Effector CD8-positive, alpha-beta T cell (primary cell): ENCODE measurements around the gene IRX6.

Source experiments
- DNase-seq: peaks from one replicate; lab custom pipeline; 2025; lab: John Stamatoyannopoulos, UW

Gene IRX6

DNA sequence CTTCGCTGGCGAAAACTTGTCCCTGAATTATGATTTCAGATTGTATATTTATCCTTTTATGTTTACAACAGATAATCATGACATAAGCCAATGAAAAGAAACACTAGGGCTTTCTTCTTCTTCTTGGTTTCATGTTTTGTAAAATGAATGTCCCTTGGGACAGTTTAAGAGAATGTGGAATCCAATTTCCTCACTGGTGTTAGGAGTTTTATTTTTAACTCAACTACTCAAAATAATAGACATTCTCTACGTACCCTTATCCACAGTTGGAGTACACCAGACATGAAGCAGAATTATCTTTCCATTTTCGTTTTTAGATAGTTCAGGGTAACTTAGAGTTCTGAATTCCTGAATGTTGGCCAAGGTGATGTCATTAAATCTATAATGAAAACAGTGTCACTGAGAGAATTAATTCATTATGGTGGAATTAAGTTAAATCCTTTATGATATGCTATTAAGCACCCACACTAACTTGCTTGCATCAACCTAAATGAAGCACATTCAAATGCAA, 43.4 kb downstream of the IRX6 start:
- DNase-seq, result no peak

DNA sequence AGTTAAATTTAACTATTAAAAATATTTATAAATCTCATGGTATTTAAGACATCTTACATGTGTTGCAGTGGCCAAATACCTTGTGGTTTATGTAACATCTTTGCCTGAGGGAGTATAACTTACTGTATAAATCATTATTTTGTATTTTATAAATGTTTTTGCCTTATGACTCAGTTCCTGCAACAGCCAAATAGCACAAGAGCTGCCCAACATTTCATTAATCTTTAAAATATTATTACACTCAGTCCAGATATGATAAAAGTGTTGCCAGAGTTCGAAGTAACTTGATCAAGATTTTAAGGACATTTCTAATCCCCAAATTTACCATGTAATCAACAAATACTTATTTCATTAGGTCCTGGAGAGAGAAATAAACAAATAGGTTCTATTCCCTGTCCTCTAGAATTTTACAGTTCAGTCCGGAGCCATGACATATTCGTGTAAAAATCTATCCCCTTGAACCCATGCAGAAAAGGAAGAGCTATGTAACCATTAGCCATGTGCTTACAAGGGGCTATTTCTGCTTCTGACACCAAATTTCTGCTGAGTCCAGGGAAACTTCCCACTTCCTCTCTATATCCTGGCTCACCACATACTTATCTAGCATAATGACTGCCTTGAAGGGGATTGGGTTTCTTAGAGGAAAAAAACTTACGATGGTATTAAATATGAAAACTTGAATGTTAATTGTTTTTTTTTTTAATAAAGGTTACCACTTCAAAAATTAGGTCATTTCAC, 44.0 kb downstream of the IRX6 start:
- DNase-seq, result no peak

DNA sequence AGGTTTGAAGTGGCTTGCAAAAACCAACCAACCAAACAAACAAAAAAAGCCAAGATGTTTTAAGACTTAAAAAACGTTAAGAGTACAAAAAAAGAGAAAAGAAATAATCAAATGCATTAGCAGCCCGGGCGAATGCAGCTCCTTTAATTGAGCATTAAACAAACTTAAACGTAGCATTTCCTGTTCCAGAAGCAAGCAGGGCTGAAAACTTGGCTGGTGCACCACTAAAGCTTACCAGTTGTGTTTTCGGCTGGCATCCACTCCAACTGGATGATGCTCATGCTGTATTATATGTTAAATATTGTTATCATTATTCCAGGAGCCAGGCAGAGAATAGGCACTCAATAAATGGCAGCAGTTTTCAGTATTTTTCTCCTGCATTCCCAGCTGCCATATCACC, 45.1 kb downstream of the IRX6 start:
- no peak for DNase-seq

DNA sequence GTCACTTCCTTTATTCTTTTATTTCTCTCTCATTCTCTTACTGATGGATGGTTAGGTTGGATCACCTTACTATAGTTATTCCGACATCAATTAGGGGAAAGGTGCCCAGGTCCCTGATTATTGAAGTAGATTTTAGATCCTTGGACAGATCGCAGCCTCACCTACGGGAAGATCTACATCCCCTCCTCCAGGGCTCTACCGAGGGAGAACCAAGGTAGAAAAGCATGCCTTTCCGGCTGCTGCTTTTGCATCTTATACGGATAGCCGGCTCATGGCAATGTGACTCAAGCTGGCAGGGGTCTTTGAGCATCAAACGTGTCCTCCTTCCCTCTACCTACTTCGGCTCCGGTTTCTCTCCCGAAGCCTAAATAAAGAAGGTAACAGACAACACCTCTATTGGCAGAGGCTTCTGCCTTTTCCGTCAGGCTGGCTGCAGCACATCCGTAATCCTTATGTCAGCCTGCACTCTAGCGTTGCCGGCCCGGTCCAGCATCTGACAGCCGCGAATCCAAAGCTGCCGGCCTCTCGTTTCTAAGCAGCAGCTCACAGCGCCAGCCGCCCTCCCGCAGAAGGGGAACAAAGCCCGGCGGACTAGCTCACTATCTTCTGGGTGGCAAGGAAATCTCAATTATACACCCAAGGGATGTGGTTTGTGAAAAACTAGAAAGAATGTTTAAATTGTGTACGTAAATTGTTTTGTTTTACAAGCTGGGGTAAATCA, 46.9 kb downstream of the IRX6 start:
- DNase-seq, result no peak

DNA sequence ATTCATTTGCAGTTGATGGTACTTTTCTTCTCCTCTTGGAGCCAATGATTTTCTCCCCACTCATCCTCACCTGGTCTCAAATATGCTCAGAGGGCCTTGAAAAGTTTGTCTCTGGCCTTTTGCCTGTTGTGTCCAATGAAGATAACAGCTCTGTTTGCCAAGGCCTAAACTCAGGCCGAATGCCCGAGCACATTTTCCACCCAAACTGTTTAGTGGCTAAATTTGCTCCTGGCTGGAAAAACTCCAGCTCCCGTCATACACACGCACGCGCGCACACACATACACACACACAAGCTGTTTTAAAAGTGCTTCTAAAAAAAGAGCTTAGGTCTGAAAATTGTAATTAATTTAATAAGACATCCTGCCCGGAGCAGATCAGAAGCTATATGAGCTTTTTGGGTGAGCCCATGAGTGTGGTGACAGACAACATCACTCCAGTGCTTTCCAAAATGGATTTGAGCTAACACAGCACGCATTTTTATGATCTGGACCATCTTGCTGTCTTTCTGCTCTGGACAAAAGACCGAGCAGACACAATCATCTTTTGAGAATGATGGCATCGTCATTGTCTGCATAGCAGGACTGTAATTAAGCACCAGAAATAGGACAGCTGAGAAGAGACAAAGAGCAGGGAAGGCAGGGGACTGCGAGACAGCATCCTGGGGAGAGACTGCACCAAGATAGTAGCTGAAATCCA, 48.9 kb downstream of the IRX6 start:
- no peak for DNase-seq

DNA sequence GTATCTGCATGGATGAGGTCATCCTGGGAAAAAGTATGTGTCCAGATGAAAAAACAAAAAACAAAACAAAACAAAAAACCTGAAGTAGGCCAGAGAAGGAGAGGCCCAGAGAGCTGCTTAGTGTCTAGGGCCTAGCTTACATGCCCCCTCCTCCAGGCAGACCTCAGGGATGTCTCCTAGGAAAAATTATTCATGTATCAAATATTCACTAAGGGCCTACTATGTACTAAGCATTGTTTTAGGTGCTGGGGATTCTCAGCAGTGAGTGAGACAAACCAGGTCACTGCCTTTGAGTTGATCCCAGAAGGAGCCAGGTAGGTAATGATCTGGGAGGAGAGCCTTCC, 49.5 kb downstream of the IRX6 start:
- no peak for DNase-seq

DNA sequence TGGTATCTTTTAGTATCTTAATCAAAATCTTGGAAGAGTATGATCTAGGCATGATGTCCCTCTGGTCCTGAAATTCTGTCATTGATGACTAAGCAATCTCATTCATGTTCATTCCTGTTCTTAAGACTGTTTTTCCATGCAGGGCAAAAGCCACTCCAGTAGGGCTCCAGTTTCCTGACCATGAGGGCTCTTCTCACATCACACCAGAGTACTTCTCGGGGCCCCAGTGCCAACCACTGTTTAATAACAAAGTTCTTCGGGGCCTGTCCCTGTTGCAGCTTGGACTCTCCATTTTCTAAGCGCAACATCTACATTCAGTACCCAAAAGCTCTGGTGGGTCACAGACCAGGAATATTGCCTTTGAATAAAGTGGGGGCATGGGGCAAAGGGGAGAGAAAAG, 52.0 kb downstream of the IRX6 start:
- no peak for DNase-seq

DNA sequence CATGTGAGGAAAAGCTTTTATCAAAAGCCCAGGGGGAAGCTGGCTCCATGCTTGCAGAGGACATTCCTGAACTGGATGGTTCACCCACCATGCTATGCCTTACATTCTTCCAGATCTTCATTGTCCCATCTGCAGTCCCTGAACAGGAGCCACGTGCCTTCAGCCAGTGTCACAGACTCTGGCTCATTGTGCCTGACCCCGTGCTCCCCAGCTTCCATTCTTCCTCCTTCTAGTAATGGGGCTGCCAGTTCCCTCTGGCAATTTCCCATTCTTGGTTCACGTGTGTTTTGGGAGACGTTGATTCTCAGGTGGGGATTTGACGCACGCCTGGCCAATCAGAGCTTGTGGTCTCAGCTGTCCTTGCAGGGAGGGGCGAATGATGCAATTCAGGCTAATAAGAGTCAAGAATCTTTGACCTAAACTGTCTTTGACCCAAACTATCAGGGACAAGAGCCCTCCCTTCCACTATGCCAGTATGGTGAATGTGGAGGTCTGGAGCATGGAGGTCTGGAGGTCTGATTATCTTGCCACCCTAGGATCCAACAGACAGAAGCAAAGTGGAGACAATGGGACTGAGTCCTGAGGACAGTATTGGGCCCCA, 52.7 kb downstream of the IRX6 start:
- no peak for DNase-seq

DNA sequence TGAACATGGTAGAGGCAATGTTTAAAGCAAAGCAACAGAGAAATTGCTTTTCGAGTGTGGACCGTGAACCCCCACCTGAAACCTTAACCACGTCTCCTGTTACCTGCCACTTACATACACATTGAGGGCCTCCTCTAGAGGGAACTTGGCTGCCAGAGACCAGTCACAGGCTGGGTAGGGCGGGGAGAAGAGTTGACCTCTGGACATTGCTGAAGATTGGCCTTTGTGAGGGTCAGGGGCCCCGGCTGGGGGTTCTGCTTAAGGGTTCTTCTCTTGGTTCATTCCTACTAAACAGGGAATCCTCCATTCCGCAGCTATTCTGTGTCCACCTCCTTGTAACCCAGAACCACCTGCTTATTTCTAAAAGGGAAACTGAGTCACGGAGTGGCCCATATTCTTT, 53.8 kb downstream of the IRX6 start:
- no peak for DNase-seq

DNA sequence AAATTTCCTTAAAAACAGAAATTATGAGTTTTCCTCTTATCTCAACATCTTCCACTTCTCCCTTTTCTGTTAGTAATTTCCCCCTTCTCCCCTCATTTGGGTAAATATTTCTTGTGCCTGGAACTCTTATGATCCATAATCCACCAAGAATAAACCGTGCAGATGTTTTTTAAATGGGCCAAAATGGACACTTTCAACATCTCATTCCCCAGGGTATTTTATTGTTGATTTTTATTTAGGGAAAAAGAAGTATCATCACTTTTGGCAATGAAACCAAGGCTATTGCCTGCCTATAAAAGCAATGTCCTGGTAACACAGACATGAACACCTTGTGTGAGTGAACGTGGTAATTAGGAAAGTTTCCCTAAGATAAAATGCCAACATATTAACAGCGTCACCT, 54.6 kb downstream of the IRX6 start:
- DNase-seq, result no peak

DNA sequence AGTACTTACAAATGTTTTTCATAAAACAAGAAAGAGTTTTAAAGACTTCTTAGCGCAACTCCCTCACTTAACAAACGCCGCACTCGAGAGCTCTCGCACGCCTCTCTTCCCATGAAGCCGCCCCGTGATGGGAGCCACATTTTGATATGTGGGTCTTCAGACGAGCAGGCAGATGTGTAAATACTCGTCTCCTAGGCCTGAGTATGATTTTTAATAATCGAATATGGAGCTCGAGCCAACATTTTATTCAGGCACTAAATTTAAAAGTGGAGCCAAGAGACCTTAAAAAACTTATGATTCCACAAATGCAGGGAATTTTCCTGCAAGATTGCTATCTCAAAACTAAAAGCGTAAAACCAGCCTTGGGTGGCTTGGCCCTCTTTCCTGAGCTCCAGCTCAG, 55.4 kb downstream of the IRX6 start:
- DNase-seq, result no peak

DNA sequence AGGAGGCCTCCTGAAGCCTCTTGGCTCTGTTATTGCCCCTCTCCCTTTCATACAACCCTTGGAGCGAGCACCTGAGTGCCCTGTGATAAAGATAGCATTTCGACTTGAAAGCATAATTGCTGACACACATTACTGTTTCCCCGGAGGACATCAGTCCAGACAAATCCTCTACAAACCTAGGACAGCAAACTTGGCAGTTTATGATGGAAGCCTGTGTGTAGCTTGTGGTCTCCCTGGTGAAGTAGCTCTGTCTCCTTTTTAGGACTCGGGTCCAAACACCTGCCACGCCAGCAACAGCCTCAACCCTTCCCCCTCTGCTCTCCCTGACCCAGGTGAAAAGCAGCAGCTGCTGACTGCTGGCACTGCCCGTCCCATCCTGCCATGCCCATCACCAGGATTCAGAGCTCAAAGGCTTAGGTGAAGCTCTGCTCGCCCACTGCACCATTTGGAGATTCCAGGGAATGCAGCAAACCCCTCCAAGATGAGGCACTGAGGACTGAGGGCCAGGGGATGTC, 55.9 kb downstream of the IRX6 start:
- no peak for DNase-seq
